ENCODE data around the gene RAP1GDS1. TPM values are rescaled to one million over a fixed set of nuclear protein-coding genes. Genes with fewer than 3 reads are reported as not detected.

Gene RAP1GDS1
- total and polyA plus RNA-seq, 2 of the 13 experiments (the other 11 are each of a cell fraction or from before 2014, with no cell fraction given), result 19.3 to 42.5 TPM

DNA sequence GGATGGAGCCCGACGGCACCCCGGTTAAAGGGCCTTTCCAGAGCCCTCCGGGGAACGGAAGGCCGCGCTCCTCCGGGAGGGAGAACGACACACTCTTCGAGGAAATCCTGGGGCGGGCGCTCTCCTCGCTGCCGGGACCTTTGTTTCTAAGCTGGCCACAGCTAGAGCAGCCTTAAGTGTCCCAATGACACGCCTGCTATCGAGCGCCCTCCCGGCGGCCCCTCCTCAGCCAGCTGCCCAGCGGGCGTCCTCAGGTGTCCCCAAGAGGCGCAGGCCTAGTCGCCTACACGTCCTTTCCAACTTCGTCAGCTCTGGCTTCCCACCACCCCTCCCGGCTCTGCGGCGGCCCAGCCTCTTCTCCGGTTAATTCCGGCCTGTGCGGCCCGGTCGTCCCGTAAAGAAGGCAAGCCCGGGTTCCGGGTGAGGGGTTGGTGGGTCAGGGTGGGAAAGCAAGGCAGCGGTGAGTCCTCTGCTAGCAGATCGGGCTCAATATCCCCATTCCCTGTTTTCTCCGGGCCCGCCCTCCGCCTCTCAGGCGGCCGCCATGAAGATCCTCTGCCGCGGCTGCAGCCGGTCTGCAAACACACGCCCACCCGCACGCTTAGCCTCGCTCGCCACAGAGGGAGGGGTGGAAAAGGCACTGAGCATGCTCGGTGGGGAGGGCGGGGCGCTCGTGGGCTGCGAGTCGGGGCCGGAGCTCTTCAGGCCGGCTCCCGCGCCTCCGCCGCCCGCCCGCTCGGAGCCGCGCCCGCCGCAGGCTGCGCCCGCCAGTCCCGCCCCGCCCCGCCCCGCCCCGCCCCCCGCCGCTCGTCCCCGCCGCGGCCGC is at the start of gene RAP1GDS1 (continued):
- TF ChIP-seq RBFOX2 (IDR thresholded peaks at IDR 0.05; ENCODE audit: low read depth, low read length) (peak; percentile 91), BRD4 (CRISPR knock-in tag; IDR thresholded peaks at IDR 0.05) (peak; percentile 69; the same call in 1 of the 2 replicates), ZNF577 (CRISPR knock-in tag; IDR thresholded peaks at IDR 0.05; ENCODE audit: borderline replicate concordance, low read depth) (no peak), FOXK1 (CRISPR knock-in tag; IDR thresholded peaks at IDR 0.05; ENCODE audit: borderline replicate concordance, low read depth) (0 out of 2 replicates have a peak, but pooled peaks have one; percentile 13), ZFAT (CRISPR knock-in tag; conservative IDR thresholded peaks at IDR 0.05) (peak; percentile 52; the same call in 1 of the 2 replicates), ZNF883 (CRISPR knock-in tag; IDR thresholded peaks at IDR 0.05; ENCODE audit: not compliant biosample characterization) (peak; percentile 39), TAF1 (CRISPR knock-in tag; IDR thresholded peaks at IDR 0.05) (peak; percentile 90), IRF2 (CRISPR knock-in tag; IDR thresholded peaks at IDR 0.05) (no peak; the same call in 1 of the 2 replicates), BCL6 (CRISPR knock-in tag; IDR thresholded peaks at IDR 0.05) (no peak; the same call in 1 of the 2 replicates), PHF5A (CRISPR knock-in tag; IDR thresholded peaks at IDR 0.05; ENCODE audit: low read depth, unreplicated experiment) (no peak)
- TF ChIP-seq, protein P1, sequence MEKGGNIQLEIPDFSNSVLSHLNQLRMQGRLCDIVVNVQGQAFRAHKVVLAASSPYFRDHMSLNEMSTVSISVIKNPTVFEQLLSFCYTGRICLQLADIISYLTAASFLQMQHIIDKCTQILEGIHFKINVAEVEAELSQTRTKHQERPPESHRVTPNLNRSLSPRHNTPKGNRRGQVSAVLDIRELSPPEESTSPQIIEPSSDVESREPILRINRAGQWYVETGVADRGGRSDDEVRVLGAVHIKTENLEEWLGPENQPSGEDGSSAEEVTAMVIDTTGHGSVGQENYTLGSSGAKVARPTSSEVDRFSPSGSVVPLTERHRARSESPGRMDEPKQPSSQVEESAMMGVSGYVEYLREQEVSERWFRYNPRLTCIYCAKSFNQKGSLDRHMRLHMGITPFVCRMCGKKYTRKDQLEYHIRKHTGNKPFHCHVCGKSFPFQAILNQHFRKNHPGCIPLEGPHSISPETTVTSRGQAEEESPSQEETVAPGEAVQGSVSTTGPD (CRISPR knock-in tag; IDR thresholded peaks at IDR 0.05), result peak; percentile 71; the same call in 1 of the 2 replicates
- TF ChIP-seq, protein P2, sequence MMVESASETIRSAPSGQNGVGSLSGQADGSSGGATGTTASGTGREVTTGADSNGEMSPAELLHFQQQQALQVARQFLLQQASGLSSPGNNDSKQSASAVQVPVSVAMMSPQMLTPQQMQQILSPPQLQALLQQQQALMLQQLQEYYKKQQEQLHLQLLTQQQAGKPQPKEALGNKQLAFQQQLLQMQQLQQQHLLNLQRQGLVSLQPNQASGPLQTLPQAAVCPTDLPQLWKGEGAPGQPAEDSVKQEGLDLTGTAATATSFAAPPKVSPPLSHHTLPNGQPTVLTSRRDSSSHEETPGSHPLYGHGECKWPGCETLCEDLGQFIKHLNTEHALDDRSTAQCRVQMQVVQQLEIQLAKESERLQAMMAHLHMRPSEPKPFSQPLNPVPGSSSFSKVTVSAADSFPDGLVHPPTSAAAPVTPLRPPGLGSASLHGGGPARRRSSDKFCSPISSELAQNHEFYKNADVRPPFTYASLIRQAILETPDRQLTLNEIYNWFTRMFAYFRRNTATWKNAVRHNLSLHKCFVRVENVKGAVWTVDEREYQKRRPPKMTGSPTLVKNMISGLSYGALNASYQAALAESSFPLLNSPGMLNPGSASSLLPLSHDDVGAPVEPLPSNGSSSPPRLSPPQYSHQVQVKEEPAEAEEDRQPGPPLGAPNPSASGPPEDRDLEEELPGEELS (CRISPR knock-in tag; IDR thresholded peaks at IDR 0.05), result peak; percentile 39; the same call in 1 of the 2 replicates
- TF ChIP-seq, protein P3, sequence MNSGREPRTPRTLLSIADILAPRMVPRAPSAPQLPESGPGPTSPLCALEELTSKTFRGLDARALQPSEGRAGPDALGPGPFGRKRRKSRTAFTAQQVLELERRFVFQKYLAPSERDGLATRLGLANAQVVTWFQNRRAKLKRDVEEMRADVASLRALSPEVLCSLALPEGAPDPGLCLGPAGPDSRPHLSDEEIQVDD (CRISPR knock-in tag; IDR thresholded peaks at IDR 0.05; ENCODE audit: borderline replicate concordance), result no peak

Data from HepG2 (cell line).